Gastroesophageal sphincter (tissue), 4 donors: ENCODE results near the gene LARGE1. TPM values are rescaled to one million over a fixed set of nuclear protein-coding genes. Genes with fewer than 3 reads are reported as not detected.

ENCODE experiments used
- ATAC-seq: fragments of 150-250 bp; one replicate; pipeline ENCODE4 v1.9.1; 2016; ENCODE audit warnings: mild to moderate bottlenecking, moderate library complexity
- H3K27ac ChIP-seq, 4 donors: fragments of 200-600 bp; sonication (generic) in 3 of 4; 1 replicate in 3 of 4; 2 replicates in 1 of 4; pipeline ENCODE4 v1.5.1; 2016 to 2019
- H3K27me3 ChIP-seq: fragments of 200-600 bp; sonication (generic); one replicate; pipeline ENCODE4 v1.5.1; 2019
- H3K36me3 ChIP-seq, 2 donors: fragments of 200-600 bp; sonication (generic); one replicate each; pipeline ENCODE4 v1.5.1; 2019; ENCODE audit warnings: control low read depth in 1 of 2
- H3K4me1 ChIP-seq, 3 donors: fragments of 200-600 bp; sonication (generic); 1 replicate in 2 of 3; 2 replicates in 1 of 3; pipeline ENCODE4 v1.5.1; 2016 to 2019; ENCODE audit warnings: control low read depth in 2 of 3
- H3K4me3 ChIP-seq, 2 donors: fragments of 200-600 bp; sonication (generic); one replicate each; pipeline ENCODE4 v1.5.1; 2019; ENCODE audit warnings: mild to moderate bottlenecking in 1 of 2, moderate library complexity in 1 of 2
- H3K9me3 ChIP-seq, 3 donors: fragments of 200-600 bp; sonication (generic); one replicate each; pipeline ENCODE4 v1.5.1; 2017 to 2019; ENCODE audit warnings: control low read depth in 2 of 3
- CTCF ChIP-seq, 4 experiments: fragments of 200-600 bp in 2 of 4; fragments of 450-650 bp in 2 of 4; sonication (generic) in 1 of 4; IDR thresholded peaks; one replicate each; pipeline ENCODE4 v1.5.1; 2017 to 2019; ENCODE audit warnings: antibody characterized with exemption in 4 of 4, mild to moderate bottlenecking in 2 of 4, moderate library complexity in 2 of 4
- EP300 ChIP-seq: sonication (generic); formaldehyde crosslinking; IDR thresholded peaks from one replicate; pipeline ENCODE4 v1.6.1; 2017; ENCODE audit warnings: antibody characterized with exemption, mild to moderate bottlenecking
- POLR2A ChIP-seq, 2 donors: fragments of 450-650 bp; IDR thresholded peaks; one replicate each; pipeline ENCODE4 v1.6.1; 2017; ENCODE audit warnings: antibody characterized with exemption in 2 of 2, mild to moderate bottlenecking in 2 of 2, moderate library complexity in 1 of 2
- POLR2AphosphoS5 ChIP-seq: sonication (generic); formaldehyde crosslinking; IDR thresholded peaks from one replicate; pipeline ENCODE4 v1.6.1; 2017; ENCODE audit warnings: antibody characterized with exemption
- WGBS, 2 donors: methylation state at CpG; one replicate each; pipeline ENCODE4 v1.1.5; 2018; ENCODE audit warnings: low coverage in 1 of 2; 5-methylcytosine and 5-hydroxymethylcytosine counted together
- total RNA-seq, 4 donors: library from RNA; depleted of rRNA; stranded (reverse); fragments of >200 nt; gene quantifications; one replicate each; pipeline ENCODE4 v1.1.0, GENCODE V29; 2016

LARGE1 gene
- total RNA-seq, 4 donors from 2014 or later, result 23.0 to 67.8 (median 48.0) TPM

- Histone ChIP-seq H3K27ac (no peak overlapping the region), H3K36me3 (no peaks in the 10 kb centered on the region), H3K4me1 (peaks cover 0 to 23% (median 3%) of the 10 kb centered on the region in 3 donors), H3K9me3 (no peaks in the 10 kb centered on the region), H3K27me3 (no peaks in the 10 kb centered on the region), H3K4me3 (no peak overlapping the region)
- TF ChIP-seq POLR2A (IDR thresholded peaks at IDR 0.05) (no peak), CTCF (IDR thresholded peaks at IDR 0.05) (no peak), EP300 (no peak), POLR2AphosphoS5 (no peak)
- ATAC-seq, result no peak
- 69 to 100% methylated on average over 1 to 2 of the region's 2 CpGs for WGBS, 2 donors
Observed at GRCh38 chr22:33894515-33894914, 25.8 kb downstream of the LARGE1 start.

GRCh38 chr22:33894036-33894435 lies 26.2 kb downstream of the LARGE1 start:
- no peak overlapping the region for H3K27ac ChIP-seq
- H3K4me1 ChIP-seq, result peaks cover 0 to 28% (median 3%) of the 10 kb centered on the region in 3 donors
- H3K27me3 ChIP-seq, result no peaks in the 10 kb centered on the region
- no peak for ATAC-seq
- TF ChIP-seq POLR2AphosphoS5, result no peak
- TF ChIP-seq EP300, result no peak
- TF ChIP-seq POLR2A (IDR thresholded peaks at IDR 0.05), result no peak
- TF ChIP-seq CTCF (IDR thresholded peaks at IDR 0.05), result no peak
- no peaks in the 10 kb centered on the region for H3K9me3 ChIP-seq
- no peak overlapping the region for H3K4me3 ChIP-seq
- H3K36me3 ChIP-seq, result no peaks in the 10 kb centered on the region

GRCh38 chr22:33893512-33893911 lies 26.8 kb downstream of the LARGE1 start:
- TF ChIP-seq CTCF (IDR thresholded peaks at IDR 0.05) (no peak), EP300 (no peak), POLR2AphosphoS5 (no peak), POLR2A (IDR thresholded peaks at IDR 0.05) (no peak)
- H3K4me3 ChIP-seq, result no peak overlapping the region
- H3K27ac ChIP-seq, result no peak overlapping the region
- 87 to 90% methylated on average over 4 to 7 of the region's 7 CpGs for WGBS, 2 donors
- no peaks in the 10 kb centered on the region for H3K27me3 ChIP-seq
- no peaks in the 10 kb centered on the region for H3K36me3 ChIP-seq
- ATAC-seq, result no peak
- H3K4me1 ChIP-seq, result peaks cover 0 to 30% (median 3%) of the 10 kb centered on the region in 3 donors
- H3K9me3 ChIP-seq, result no peaks in the 10 kb centered on the region

GRCh38 chr22:33891992-33892391 lies 28.3 kb downstream of the LARGE1 start:
- 86 to 90% methylated on average over 5 of the region's 7 CpGs for WGBS, 2 donors
- no peaks in the 10 kb centered on the region for H3K36me3 ChIP-seq
- no peaks in the 10 kb centered on the region for H3K27me3 ChIP-seq
- H3K4me3 ChIP-seq, result no peak overlapping the region
- TF ChIP-seq EP300, result no peak
- no peak for TF ChIP-seq POLR2AphosphoS5
- no peak for TF ChIP-seq POLR2A (IDR thresholded peaks at IDR 0.05)
- TF ChIP-seq CTCF (IDR thresholded peaks at IDR 0.05), result no peak
- no peak for ATAC-seq
- no peak overlapping the region for H3K27ac ChIP-seq
- no peaks in the 10 kb centered on the region for H3K9me3 ChIP-seq
- peaks cover 0 to 28% (median 3%) of the 10 kb centered on the region in 3 donors for H3K4me1 ChIP-seq

- Histone ChIP-seq H3K27ac (no peak overlapping the region), H3K9me3 (no peaks in the 10 kb centered on the region), H3K36me3 (no peaks in the 10 kb centered on the region), H3K27me3 (no peaks in the 10 kb centered on the region), H3K4me3 (no peak overlapping the region), H3K4me1 (peaks cover 0 to 28% (median 3%) of the 10 kb centered on the region in 3 donors)
- WGBS, 2 donors, result 72 to 80% methylated on average over 5 of the region's 5 CpGs
- TF ChIP-seq POLR2AphosphoS5, result no peak
- no peak for TF ChIP-seq POLR2A (IDR thresholded peaks at IDR 0.05)
- TF ChIP-seq CTCF (IDR thresholded peaks at IDR 0.05), result no peak
- no peak for TF ChIP-seq EP300
- no peak for ATAC-seq
Observed at GRCh38 chr22:33891455-33891854, 28.8 kb downstream of the LARGE1 start.
